Measurements from ENCODE around the gene MTMR3. TPM values are rescaled to one million over a fixed set of nuclear protein-coding genes. Genes with fewer than 3 reads are reported as not detected.

The MTMR3 gene
- total RNA-seq, 6 experiments from 2014 or later = 14.5 to 19.2 (median 18.2) TPM

- H3K27ac ChIP-seq = no peak overlapping the region
- DNase-seq = peak in 2 of 3 donors; percentile 39 to 66
- peaks cover 0 to 46% (median 8%) of the 10 kb centered on the region in 4 donors for H3K36me3 ChIP-seq
- 38% methylated on average over 1 of the region's 1 CpG for WGBS (ENCODE audit: insufficient coverage, low coverage, low lambda C conversion rate, missing lambda C conversion rate)
- intact Hi-C loops (cut with DNase I) = no loop called here
- H3K27me3 ChIP-seq = no peaks in the 10 kb centered on the region
- TF ChIP-seq CTCF (IDR thresholded peaks at IDR 0.05) = no peak
- no peak for TF ChIP-seq POLR2A (IDR thresholded peaks at IDR 0.05)
- no peaks in the 10 kb centered on the region for H3K9me3 ChIP-seq
- ATAC-seq = peak; percentile 48 to 75 (median 62)
- H3K4me1 ChIP-seq = peaks cover 0 to 7% (median 0%) of the 10 kb centered on the region in 4 donors
- H3K4me3 ChIP-seq = no peak overlapping the region
These were observed 121.1 kb downstream of the MTMR3 start for GRCh38 chr22:30004101-30004500.

DNA sequence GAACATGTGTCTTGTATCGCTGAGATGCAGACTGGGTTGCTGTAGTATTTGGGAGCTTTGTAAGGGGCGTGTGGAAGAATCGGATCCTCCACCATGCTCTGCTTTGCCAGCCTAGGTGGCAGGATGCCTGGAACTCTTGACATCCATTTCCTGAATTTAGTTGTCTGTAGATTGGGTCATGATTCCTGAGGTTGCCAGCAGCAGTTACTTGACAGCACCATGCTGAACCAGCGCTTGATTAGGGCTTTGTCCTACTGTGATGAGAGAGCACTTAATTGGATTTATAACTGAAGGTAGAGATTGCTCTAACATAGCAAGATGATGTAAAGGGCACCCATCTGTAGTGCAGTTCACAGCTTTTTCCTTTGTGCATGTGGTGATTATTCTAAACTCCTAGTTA is 121.7 kb downstream of the MTMR3 start:
- intact Hi-C loops (cut with DNase I) = no loop called here
- TF ChIP-seq CTCF (IDR thresholded peaks at IDR 0.05) = no peak
- TF ChIP-seq POLR2A (IDR thresholded peaks at IDR 0.05) = no peak
- H3K4me3 ChIP-seq = no peak overlapping the region
- ATAC-seq (peak in 1 of 4 donors; percentile 27), DNase-seq (no peak)
- H3K36me3 ChIP-seq = peaks cover 0 to 48% (median 10%) of the 10 kb centered on the region in 4 donors
- no peak overlapping the region for H3K27ac ChIP-seq
- 73% methylated on average over 3 of the region's 4 CpGs for WGBS (ENCODE audit: insufficient coverage, low coverage, low lambda C conversion rate, missing lambda C conversion rate)
- no peaks in the 10 kb centered on the region for H3K9me3 ChIP-seq
- no peaks in the 10 kb centered on the region for H3K27me3 ChIP-seq
- H3K4me1 ChIP-seq = peaks cover 0 to 7% (median 0%) of the 10 kb centered on the region in 4 donors

GRCh38 chr22:30005213-30005857 is 122.4 kb downstream of the MTMR3 start:
- H3K27me3 ChIP-seq = no peaks in the 10 kb centered on the region
- DNase-seq = peak in 2 of 3 donors; percentile 41 to 66
- peaks cover 0 to 53% (median 12%) of the 10 kb centered on the region in 4 donors for H3K36me3 ChIP-seq

DNA sequence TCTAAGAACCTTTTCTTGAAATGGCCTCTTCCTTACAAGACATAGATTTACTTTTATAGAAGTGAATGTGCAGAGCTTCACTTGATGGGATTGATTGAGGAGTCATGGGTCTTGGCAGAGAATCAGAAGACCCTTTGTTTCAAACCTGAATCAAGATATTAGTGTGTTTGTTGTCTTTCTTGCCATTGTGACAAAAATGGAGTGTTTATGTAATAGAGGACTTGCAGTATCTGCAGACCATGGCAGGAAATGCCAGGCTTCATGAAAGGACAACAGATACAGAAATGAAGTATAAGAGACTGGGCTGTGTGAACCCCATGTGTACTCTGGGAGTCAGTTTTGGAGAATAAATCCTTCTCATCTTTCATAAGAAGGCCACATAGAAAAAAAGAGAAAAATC is 124.4 kb downstream of the MTMR3 start:
- H3K36me3 ChIP-seq = peaks cover 0 to 64% (median 17%) of the 10 kb centered on the region in 4 donors
- H3K4me3 ChIP-seq = no peak overlapping the region
- intact Hi-C loops (cut with DNase I) = no loop called here
- no peak for TF ChIP-seq POLR2A (IDR thresholded peaks at IDR 0.05)
- TF ChIP-seq CTCF (IDR thresholded peaks at IDR 0.05) = no peak
- H3K27ac ChIP-seq = no peak overlapping the region
- ATAC-seq = no peak
- H3K4me1 ChIP-seq = peaks cover 0 to 7% (median 0%) of the 10 kb centered on the region in 4 donors
- no peak for DNase-seq
- H3K27me3 ChIP-seq = no peaks in the 10 kb centered on the region
- H3K9me3 ChIP-seq = no peaks in the 10 kb centered on the region

More at GRCh38 chr22:30005213-30005857, 122.4 kb downstream of the MTMR3 start:
- Histone ChIP-seq H3K27ac (no peak overlapping the region), H3K4me3 (no peak overlapping the region), H3K9me3 (no peaks in the 10 kb centered on the region), H3K4me1 (peaks cover 0 to 7% (median 0%) of the 10 kb centered on the region in 4 donors)
- peak; percentile 86 to 92 (median 88) for ATAC-seq
- TF ChIP-seq CTCF (IDR thresholded peaks at IDR 0.05) (peak; percentile 93 to 98 (median 96)), POLR2A (IDR thresholded peaks at IDR 0.05) (no peak)
- WGBS (ENCODE audit: insufficient coverage, low coverage, low lambda C conversion rate, missing lambda C conversion rate) = 35% methylated on average over 3 of the region's 3 CpGs
- intact Hi-C loops (cut with DNase I) = no loop called here

All from right lobe of liver (tissue), 6 donors.